Measurements from ENCODE around the gene DDA1.
"Not testable (repeated sequence)": the region's sequence is repeated elsewhere in the genome, so short reads cannot be mapped to it uniquely, and the experiment has no call there.

Gene DDA1
- 22.1 to 31.8 (median 27.9) reads per million in 4 donors for total RNA-seq

GRCh38 chr19:17309198-17309964 is at the start of gene DDA1:
DDA1 (plus strand) TSS chr19:17309563; CDS start chr19:17309655, 92 bp downstream.
- DNase-seq: peak; percentile 97 to 100 (median 99)

DNA sequence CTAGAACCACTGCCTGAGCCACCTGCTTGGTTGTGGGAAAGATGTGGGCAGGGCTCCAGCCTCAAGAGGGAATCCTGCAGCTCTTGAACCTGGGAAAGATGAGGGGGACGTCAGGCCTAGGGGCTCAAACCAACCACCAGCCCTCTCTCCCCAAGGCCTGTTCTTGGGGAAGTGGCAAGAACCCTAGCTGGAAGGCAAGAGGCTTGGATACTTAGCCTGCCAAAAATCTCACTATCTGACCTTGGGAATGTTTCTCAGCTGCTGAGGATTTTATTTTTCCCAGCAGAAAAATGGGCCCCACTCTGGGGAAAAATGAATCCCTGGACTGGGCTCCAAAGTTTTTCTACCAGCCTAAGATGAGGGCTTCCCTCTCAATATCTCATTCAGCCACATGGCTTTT is 49.4 kb upstream of the DDA1 start:
- DNase-seq: no peak

DNA sequence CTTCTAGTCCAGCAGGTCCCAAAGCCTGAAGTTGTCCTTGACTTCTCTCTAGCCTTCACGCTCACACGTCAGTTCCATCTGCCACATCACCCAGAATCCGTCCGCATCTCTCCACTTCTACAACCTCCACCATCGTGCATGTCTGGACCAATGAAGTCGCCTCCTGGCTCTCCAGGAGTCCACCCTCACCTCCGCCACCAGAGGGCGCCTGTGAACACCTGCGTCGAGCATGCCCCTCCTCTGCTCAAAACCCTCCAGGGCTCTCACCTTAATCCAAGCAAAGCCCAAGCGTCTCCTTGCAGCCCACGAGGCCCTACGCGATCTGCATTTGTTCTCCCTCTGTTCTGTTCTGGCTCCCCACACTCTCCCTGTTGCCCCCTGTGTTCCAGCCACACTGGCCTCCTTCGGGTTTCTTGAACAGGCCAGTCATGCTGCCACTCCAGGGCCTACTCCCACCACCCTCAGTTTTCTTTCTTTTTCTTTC is 48.5 kb upstream of the DDA1 start:
- peak; percentile 74 to 86 (median 84) for DNase-seq

DNA sequence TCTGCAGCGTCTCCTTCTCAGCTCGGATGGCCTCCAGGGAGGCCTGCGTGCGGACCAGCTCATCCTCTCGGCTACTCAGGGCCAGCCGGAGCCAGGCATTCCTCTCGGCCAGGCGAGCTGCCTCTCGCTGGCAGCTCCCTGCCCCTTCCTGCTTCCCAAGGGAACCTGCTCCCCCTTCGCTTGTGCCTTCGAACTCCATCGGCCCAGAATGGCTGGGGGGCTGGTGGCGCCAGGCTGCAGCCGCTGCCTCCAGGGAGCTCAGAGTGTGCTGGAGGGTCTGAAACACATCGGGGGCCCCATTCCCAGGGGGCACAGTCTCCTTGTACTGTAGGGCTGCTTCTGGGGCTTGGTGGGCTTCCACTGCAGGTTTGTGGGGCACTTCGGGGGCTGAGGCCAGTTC is 46.8 kb upstream of the DDA1 start:
- no peak for DNase-seq

DNA sequence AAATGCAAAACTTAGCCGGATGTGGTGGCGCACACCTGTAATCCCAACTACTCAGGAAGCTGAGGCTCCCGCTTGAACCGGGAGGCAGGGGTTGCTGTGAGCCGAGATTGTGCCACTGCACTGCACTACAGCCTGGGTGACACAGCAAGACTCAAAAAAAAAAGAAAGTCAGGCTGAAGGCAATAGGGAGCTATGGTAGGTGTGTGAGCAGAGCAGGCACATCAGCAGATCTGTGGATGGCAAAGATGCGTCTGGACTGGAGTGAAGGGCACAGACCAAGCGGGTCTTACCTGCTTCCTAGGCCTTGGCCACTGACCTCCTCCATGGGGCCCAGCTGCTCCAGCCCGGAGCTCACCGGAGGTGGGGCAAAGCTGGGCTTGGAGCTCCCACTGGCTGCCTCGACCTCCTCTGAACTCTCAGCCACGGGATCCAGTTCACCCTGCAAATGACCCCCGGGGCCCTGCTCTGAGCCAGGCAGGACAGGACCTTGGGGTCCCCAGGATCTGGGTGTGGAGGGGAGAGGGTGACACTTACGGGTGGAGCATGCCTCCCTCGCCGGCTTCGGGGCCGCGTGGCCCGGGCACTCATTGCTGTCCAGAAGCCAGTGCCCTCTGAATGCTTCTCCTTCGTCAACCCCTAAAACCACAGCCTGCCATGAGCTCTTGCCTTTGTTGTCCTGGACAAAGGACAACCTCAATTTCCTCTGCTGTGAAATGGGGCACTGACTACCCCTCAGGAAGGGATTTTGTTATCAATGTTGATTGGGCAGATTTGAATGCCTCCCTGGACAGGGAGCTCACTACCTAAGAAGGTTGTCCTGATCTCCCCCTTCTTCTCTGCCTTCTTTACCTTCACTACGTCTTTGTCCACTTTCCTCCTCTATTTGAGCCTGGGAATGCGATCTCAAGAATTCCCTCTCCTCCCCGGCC is 45.4 kb upstream of the DDA1 start:
- no peak for DNase-seq

DNA sequence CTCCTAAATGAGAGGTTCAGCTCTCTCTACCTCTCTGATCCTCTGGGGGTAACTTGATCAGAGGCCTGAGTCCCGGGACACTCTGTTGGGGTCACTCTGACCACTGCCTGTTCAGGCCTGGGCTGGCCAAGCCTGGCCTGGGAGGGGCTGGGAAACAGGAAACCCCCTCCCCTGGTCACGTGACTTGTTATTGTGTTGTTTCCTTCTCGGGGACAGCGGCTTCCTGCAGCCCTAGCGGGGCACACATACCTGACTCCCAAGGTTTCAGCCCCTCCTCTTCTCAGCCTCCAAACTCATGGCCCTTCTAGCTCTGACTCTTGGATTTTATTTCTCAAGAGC is 44.8 kb upstream of the DDA1 start, which contains the start of gene USHBP1:
USHBP1 (minus strand) TSS at position 105 of the 339 bp plus-strand sequence. CDS start 446 bp downstream, outside the sequence.
- no peak for DNase-seq

GRCh38 chr19:17266026-17266425 is 43.3 kb upstream of the DDA1 start:
- no peak for DNase-seq

DNA sequence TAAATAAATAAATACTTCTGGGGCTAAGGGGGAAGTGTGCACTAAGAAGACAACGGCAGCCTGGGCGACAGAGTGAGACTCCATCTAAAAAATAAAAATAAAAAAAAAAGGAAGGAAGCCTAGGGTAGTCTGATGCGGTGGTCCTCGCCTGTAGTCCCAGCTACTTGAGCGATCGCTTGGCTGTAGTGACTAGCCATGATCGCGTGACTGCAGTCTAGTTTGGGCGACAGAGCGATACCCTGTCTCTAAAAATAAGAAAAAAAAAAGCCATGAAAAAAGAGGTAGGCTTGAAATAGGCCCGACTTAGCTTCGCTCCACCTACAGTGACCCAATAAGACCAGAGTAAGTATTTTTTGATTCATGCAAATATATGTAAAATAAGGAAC is 42.8 kb upstream of the DDA1 start:
- DNase-seq: no peak

DNA sequence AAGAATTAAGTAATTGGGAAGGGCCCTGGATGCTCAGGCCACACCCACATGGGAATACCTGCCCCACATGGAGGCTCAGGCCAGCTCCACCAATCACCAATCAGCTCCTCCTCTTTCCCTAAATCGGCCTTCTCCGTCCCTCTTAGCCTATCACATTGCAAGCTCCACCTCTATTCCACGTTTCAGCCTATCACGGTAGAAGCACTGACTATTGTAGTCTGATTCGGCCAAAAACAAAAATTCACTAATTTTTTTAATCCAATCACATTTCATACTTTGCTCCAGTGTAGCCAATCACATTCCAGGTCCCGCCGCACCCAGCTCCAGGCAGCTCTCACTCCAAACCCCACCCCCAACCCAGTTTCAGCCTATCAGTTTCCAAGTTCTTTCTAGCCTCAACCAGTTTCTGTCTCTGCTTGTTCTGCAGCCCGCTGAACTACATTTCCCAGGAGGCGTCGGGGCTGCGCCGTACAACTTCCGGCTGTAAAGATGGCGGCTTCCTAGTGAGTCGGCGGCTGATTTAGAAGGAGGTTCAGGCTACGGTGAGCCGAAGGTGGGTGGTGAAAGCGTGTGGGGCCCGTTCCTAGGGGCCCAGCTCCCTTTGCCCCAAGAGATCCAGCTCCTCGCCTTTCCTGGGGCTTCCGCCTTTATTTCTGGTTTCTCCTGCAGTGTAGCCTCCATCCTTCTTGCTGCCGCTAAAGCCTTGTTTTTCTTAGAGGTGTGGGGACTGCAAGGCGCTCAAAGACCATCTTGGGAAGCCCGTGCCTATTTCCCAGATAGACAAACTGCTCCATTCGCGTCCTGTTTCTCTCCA is 42.2 kb upstream of the DDA1 start, which contains the start of gene BABAM1:
BABAM1 (plus strand) TSS at position 469 of the 814 bp plus-strand sequence. CDS start 1,364 bp downstream, outside the sequence.
- peak; percentile 89 to 98 (median 94) for DNase-seq

DNA sequence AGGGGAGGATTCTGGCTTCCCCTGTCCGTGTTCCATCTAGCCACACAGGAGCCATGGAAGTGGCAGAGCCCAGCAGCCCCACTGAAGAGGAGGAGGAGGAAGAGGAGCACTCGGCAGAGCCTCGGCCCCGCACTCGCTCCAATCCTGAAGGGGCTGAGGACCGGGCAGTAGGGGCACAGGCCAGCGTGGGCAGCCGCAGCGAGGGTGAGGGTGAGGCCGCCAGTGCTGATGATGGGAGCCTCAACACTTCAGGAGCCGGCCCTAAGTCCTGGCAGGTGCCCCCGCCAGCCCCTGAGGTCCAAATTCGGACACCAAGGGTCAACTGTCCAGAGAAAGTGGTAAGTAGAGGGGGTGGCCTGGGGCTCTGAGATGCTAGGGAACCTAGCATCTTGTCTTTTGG is 40.6 kb upstream of the DDA1 start:
- DNase-seq: no peak

DNA sequence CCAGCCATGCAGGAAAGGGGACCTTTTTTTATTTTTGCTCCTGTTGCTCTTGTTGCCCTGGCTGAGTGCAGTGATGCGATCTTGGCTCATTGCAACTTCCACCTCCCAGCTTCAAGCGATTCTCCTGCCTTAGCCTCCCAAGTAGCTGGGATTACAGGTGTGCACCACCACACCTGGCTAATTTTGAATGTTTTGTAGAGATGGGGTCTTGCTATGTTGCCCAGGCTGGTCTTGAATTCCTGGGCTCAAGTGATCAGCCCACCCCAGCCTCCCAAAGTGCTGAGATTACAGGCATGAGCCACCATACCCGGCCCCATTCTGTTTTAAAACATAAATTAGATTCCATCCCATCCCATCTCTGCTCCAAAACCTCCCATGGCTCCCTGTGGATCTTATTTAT is 34.5 kb upstream of the DDA1 start:
- DNase-seq: not testable (repeated sequence)

DNA sequence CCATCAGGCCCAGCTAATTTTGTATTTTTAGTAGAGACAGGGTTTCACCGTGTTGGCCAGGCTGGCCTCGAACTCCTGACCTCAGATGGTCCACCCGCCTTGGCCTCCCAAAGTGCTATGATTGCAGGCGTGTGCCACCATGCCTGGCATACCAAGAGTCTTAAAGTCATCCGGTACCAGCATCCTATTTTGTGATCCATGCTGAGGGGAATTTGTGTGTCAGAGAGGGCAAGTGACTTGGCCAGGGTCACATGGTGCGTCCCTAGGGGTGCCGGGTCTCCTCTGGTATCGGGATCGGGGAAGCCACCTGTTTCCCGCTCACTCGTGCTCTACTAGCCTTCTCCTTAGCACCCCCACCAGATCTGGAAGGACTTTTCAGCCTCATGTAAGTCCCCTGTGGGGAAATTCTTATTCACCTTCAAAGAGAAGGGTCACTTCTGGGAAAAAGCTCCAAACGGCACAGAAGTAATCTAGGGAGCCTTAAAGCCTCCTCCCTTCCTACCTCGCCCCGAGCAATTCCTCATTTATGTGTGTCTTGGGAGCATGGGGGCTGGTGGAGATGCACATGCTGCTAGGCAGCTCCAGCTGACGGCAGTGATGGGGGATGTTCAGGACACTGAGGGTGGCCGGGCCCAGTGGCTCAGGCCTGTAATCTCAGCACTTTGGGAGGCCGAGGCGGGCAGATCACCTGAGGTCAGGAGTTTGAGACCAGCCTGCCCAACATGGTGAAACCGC is 33.8 kb upstream of the DDA1 start:
- no peak for DNase-seq

GRCh38 chr19:17279436-17279835 is 29.9 kb upstream of the DDA1 start:
- DNase-seq: no peak

GRCh38 chr19:17281391-17282304 is 27.7 kb upstream of the DDA1 start, which contains the start of gene ANKLE1:
ANKLE1 (plus strand) TSS chr19:17281901; CDS start chr19:17281921, 20 bp downstream.
- no peak for DNase-seq

DNA sequence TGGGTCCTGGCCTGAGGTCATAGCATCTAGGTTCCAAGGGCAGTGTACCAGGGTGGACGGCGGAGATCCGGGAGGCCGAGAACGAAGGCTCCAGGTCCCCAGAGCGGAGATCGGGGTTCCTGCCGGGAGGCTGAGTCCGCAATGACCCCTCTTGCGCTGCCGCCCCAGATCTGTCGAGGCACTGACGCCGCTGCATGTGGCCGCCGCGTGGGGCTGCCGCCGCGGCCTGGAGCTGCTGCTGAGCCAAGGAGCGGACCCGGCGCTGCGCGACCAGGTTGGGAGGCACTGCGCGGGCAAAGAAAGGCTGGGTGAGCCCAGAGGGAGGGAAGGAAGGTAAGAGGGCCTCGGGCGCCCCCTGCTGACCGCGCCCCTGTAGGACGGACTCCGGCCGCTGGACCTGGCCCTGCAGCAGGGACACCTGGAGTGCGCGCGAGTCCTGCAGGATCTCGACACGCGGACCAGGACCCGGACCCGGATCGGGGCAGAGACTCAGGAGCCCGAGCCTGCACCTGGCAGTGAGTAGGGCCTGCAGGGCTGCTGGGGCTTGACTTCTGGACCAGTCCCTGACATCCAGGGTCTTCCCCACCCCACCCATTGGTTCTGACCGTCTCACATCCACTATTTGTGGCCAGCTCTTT is 26.8 kb upstream of the DDA1 start:
- DNase-seq: peak; percentile 59 to 80 (median 71)

DNA sequence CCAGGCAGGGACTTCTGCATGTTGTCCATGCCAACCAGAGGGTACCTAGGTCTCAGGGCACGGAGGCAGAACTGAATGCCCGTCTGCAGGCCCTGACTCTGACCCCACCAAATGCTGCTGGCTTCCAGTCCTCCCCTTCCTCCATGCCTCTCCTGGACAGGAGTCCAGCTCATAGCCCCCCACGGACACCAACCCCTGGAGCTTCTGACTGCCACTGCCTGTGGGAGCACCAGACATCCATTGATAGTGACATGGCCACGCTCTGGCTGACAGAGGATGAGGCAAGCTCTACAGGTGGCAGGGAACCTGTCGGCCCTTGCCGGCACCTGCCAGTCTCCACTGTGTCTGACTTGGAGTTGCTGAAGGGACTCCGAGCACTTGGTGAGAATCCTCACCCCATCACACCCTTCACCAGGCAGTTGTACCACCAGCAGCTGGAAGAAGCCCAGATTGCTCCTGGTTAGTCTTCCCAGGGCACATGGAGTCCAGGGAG is 25.8 kb upstream of the DDA1 start:
- DNase-seq: no peak

- no peak for DNase-seq
Measured at GRCh38 chr19:17285415-17286135, 23.8 kb upstream of the DDA1 start.

DNA sequence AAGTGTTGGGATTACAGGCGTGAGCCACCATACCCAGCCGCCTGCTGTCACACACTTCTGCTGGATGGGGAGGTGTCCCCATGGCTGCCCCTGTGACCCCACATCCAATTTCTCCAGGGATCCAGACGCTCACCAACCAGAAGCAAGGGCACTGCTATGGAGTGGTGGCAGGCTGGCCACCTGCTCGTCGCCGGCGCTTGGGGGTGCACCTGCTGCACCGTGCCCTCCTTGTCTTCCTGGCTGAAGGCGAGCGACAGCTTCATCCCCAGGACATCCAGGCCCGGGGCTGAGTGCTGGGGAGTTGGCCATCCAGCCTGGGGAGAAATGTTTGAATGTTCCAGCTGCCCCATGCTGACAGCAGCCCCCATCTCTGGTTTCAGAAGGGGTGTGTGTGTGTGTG is 23.1 kb upstream of the DDA1 start:
- DNase-seq: no peak

DNA sequence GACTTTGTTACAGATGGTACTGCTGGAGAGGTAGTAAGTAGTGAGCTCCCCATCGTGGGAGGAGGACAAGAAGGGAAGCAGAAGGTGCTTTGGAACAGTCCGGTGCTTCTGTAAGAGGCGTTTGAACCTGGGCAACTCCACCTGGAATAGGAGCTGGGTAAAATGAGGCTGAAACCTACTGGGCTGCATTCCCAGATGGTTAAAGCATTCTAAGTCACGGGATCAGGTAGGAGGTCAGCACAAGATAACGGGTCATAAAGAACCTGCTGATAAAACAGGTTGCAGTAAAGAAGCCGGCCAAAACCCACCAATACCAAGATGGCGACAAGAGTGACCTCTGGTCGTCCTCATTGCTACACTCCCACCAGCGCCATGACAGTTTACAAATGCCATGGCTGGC is 22.6 kb upstream of the DDA1 start:
- no peak for DNase-seq

Measured in T-helper 1 cell (primary cell).